Spinal cord (tissue), 10 donors: Measurements from ENCODE around the gene PLCL2. TPM values are rescaled to one million over a fixed set of nuclear protein-coding genes. Genes with fewer than 3 reads are reported as not detected.

ENCODE experiments used
- DNase-seq, 6 donors: peaks; one replicate each; pipeline versions ENCODE4 v3.0.0 to v3.0.0-alpha.2; 2013 to 2015; ENCODE audit warnings: low spot score in 6 of 6, low read depth in 4 of 6
- H3K27ac ChIP-seq: one replicate; pipeline ENCODE4 v1.5.1; 2013; ENCODE audit warnings: low read depth, low read length, control low read depth
- H3K27me3 ChIP-seq: one replicate; pipeline ENCODE4 v1.6.1; 2013; ENCODE audit warnings: low read length; ENCODE audit not compliant: control insufficient read depth, insufficient read depth
- H3K36me3 ChIP-seq: one replicate; pipeline ENCODE4 v1.6.1; 2013; ENCODE audit warnings: low read length; ENCODE audit not compliant: control insufficient read depth, insufficient read depth
- H3K4me1 ChIP-seq: one replicate; pipeline ENCODE4 v1.6.1; 2013; ENCODE audit warnings: low read length; ENCODE audit not compliant: control insufficient read depth, insufficient read depth
- H3K4me3 ChIP-seq: one replicate; pipeline ENCODE4 v1.5.1; 2013; ENCODE audit warnings: low read depth, low read length, control low read depth
- H3K9me3 ChIP-seq: one replicate; pipeline ENCODE4 v1.6.1; 2013; ENCODE audit warnings: low read length; ENCODE audit not compliant: control insufficient read depth, insufficient read depth
- WGBS: methylation state at CpG from one replicate; pipeline ENCODE4 v1.1.5; 2013; ENCODE audit warnings: missing lambda C conversion rate; ENCODE audit not compliant: insufficient coverage; 5-methylcytosine and 5-hydroxymethylcytosine counted together
- polyA plus RNA-seq, 2 donors: library from polyadenylated mRNA; unstranded; fragments of 120-200 nt; gene quantifications; one replicate each; pipeline ENCODE4 v1.2.1, GENCODE V29; 2013; ENCODE audit not compliant: insufficient read length in 2 of 2
- total RNA-seq, 2 donors: library from RNA; depleted of rRNA in 1 of 2; stranded (reverse); fragments of 120-200 nt in 1 of 2; fragments of >200 nt in 1 of 2; gene quantifications; one replicate each; pipeline versions ENCODE4 v1.2.3 to v1.2.4, GENCODE V29; 2013 to 2014
- donor health status: healthy.

The PLCL2 gene
- total and polyA plus RNA-seq, 4 donors = 17.1 to 57.5 (median 23.9) TPM

- H3K27me3 ChIP-seq = no peaks in the 10 kb centered on the region
- no peaks in the 10 kb centered on the region for H3K36me3 ChIP-seq
- no peak for DNase-seq
- H3K4me1 ChIP-seq = no peaks in the 10 kb centered on the region
- no peak overlapping the region for H3K27ac ChIP-seq
- no peak overlapping the region for H3K4me3 ChIP-seq
- no peaks in the 10 kb centered on the region for H3K9me3 ChIP-seq
- WGBS = 84% methylated on average over 4 of the region's 7 CpGs
These were observed 170.9 kb downstream of the PLCL2 start for GRCh38 chr3:17055374-17056276.

GRCh38 chr3:17057321-17057720 lies 172.6 kb downstream of the PLCL2 start:
- WGBS = 100% methylated on average over 1 of the region's 4 CpGs
- H3K4me1 ChIP-seq = no peaks in the 10 kb centered on the region
- DNase-seq = no peak

GRCh38 chr3:17059989-17060550 lies 175.3 kb downstream of the PLCL2 start:
- no peak overlapping the region for H3K27ac ChIP-seq
- no peaks in the 10 kb centered on the region for H3K27me3 ChIP-seq
- H3K4me1 ChIP-seq = no peaks in the 10 kb centered on the region
- H3K36me3 ChIP-seq = no peaks in the 10 kb centered on the region
- H3K9me3 ChIP-seq = no peaks in the 10 kb centered on the region
- no peak overlapping the region for H3K4me3 ChIP-seq
- WGBS = no CpG with 5 or more reads among the region's 5 CpGs
- DNase-seq = peak in 1 of 6 donors; percentile 75

More at GRCh38 chr3:17057321-17057720, 172.6 kb downstream of the PLCL2 start:
- Histone ChIP-seq H3K36me3 (no peaks in the 10 kb centered on the region), H3K27me3 (no peaks in the 10 kb centered on the region), H3K4me3 (no peak overlapping the region), H3K9me3 (no peaks in the 10 kb centered on the region), H3K27ac (no peak overlapping the region)

- Histone ChIP-seq H3K4me1 (no peaks in the 10 kb centered on the region), H3K4me3 (no peak overlapping the region), H3K9me3 (no peaks in the 10 kb centered on the region), H3K36me3 (no peaks in the 10 kb centered on the region), H3K27ac (no peak overlapping the region), H3K27me3 (no peaks in the 10 kb centered on the region)
- no CpG with 5 or more reads among the region's 3 CpGs for WGBS
- peak in 1 of 6 donors; percentile 57 for DNase-seq
These were observed 176.2 kb downstream of the PLCL2 start for GRCh38 chr3:17061005-17061404.

GRCh38 chr3:17062736-17063135 lies 178.0 kb downstream of the PLCL2 start:
- no peak overlapping the region for H3K4me3 ChIP-seq
- H3K27ac ChIP-seq = no peak overlapping the region
- H3K36me3 ChIP-seq = no peaks in the 10 kb centered on the region
- 70% methylated on average over 3 of the region's 3 CpGs for WGBS
- DNase-seq = no peak
- H3K9me3 ChIP-seq = no peaks in the 10 kb centered on the region
- no peaks in the 10 kb centered on the region for H3K27me3 ChIP-seq
- H3K4me1 ChIP-seq = no peaks in the 10 kb centered on the region

- 100% methylated on average over 1 of the region's 3 CpGs for WGBS
- Histone ChIP-seq H3K36me3 (no peaks in the 10 kb centered on the region), H3K4me1 (no peaks in the 10 kb centered on the region), H3K4me3 (no peak overlapping the region), H3K27me3 (no peaks in the 10 kb centered on the region), H3K27ac (no peak overlapping the region), H3K9me3 (no peaks in the 10 kb centered on the region)
- no peak for DNase-seq
These were observed 178.8 kb downstream of the PLCL2 start for GRCh38 chr3:17063596-17063995.

GRCh38 chr3:17065315-17065714 lies 180.6 kb downstream of the PLCL2 start:
- H3K36me3 ChIP-seq = no peaks in the 10 kb centered on the region
- WGBS = 90% methylated on average over 1 of the region's 2 CpGs

GRCh38 chr3:17065881-17066280 lies 181.1 kb downstream of the PLCL2 start:
- Histone ChIP-seq H3K36me3 (no peaks in the 10 kb centered on the region), H3K4me3 (no peak overlapping the region), H3K27me3 (no peaks in the 10 kb centered on the region), H3K4me1 (peaks cover 3% of the 10 kb centered on the region), H3K27ac (no peak overlapping the region), H3K9me3 (no peaks in the 10 kb centered on the region)
- WGBS = 100% methylated on average over 2 of the region's 4 CpGs
- DNase-seq = no peak

More at GRCh38 chr3:17065315-17065714, 180.6 kb downstream of the PLCL2 start:
- Histone ChIP-seq H3K27ac (no peak overlapping the region), H3K27me3 (no peaks in the 10 kb centered on the region), H3K9me3 (no peaks in the 10 kb centered on the region), H3K4me3 (no peak overlapping the region), H3K4me1 (no peaks in the 10 kb centered on the region)
- no peak for DNase-seq

GRCh38 chr3:17069754-17070153 lies 185.0 kb downstream of the PLCL2 start:
- H3K27ac ChIP-seq = no peak overlapping the region
- no peak for DNase-seq
- no peaks in the 10 kb centered on the region for H3K9me3 ChIP-seq
- no CpG with 5 or more reads among the region's 4 CpGs for WGBS
- peaks cover 3% of the 10 kb centered on the region for H3K4me1 ChIP-seq
- no peaks in the 10 kb centered on the region for H3K27me3 ChIP-seq
- no peak overlapping the region for H3K4me3 ChIP-seq
- H3K36me3 ChIP-seq = no peaks in the 10 kb centered on the region
